HG02763 (cell line): ENCODE data around the gene TAX1BP1.

Source experiments
- ATAC-seq: cut with Tn5 transposase; IDR thresholded peaks from one replicate; pipeline ENCODE4 v1.9.1; 2021; ENCODE audit warnings: mild to moderate bottlenecking, moderate library complexity; ENCODE audit not compliant: unreplicated experiment

The TAX1BP1 gene

GRCh38 chr7:27777662-27778061 lies 37.7 kb downstream of the TAX1BP1 start:
- ATAC-seq: no peak

DNA sequence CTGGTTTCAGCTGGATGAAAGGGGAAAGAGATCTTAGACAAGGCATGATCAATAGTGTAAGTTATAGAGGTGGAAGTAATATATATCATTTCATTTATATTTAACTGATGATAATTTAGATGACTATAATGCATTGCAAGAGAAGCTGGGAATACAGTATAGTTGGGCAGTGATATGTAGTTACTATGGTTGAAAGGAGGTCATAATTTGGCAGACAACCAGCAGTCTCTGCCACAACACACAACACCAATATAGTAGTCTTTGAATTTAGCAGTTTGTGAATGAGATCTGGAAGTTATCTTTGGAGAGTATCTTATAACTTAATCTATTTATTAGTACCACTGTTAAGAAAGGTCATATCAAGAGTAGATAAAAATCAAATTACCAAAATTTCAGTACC lies 39.9 kb downstream of the TAX1BP1 start:
- no peak for ATAC-seq

DNA sequence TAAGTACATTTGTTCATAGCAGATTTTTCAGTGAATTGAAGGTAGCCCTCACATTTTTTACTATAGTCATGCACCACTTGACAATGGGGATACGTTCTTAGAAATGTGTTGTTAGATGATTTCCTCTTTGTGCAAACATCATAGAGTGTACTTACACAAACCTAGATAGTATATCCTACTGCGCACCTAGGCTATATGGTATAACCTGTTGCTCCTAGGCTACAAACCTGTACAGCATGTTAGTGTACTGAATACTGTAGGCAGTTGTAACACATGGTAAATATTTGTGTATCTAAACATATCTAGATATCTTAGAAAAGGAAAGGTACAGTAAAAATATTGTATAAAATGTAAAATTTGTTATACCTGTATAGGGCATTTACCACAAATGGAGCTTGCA lies 41.2 kb downstream of the TAX1BP1 start:
- no peak for ATAC-seq

DNA sequence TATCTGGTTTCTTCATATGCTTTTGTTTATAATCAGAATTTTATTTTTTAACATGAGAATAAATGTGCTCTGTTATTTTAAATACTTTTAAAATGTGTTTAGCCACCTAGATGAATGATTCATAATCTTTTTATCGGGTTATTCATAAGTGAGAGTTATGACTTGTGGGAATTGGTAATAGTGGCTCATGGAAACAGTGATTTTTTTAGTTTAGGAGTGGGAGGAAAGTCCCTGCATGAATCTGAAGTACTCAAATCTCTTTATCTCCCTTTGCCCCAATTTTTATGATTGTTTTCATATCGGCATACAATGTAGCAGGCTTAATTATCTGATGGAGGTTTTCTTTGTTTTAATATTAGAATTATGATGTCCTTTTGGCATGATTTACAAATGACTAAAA lies 42.9 kb downstream of the TAX1BP1 start:
- no peak for ATAC-seq

DNA sequence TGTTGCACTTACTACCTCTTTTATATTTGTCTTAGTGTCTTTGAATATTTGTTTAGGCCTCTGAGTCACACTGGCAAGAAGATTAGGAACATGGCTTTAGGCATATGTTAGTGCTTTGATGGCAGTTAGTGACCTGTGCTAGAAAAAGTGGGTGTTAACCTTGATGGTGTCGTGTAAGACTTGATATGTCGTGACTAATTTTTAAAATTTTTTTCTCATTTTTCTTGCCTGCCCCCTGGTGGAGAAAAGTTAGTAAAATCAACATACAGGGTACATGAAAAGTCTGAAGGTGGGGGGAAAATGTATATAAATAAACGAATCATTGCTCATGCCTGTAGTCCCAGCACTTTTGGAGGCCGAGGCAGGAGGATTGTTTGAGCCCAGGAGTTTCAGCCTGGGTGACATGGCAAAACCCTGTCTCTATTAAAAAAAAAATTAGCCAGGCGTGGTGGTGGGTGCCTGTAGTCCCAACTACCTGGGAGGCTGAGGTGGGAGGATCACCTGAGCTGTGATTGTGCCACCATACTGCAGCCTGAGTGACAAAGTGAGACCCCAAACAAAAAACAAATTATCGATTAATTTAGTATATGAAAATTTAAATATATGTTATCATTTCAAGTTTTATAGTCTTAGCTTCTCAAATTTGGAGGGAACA lies 44.6 kb downstream of the TAX1BP1 start:
- no peak for ATAC-seq

DNA sequence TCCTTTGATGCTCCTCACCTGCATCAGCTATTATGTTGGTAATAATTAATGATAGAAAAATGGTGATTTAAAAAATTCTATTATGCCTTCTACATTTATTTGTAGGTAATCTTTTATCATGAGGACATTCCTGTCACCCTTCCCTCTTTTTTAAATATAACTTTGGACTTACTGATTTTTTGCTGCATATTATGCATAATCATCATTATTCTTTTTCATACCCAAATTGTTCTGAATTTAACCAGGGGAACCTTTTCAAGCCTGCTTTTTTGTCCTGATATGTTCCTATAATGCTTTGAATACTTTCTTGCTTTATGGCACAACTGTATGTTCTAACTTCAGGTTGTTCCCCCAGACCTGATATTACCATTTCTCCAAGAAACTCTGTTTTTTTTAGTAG lies 48.5 kb downstream of the TAX1BP1 start:
- ATAC-seq: no peak

- ATAC-seq: no peak
Observed at GRCh38 chr7:27793780-27794179, 53.8 kb downstream of the TAX1BP1 start.

DNA sequence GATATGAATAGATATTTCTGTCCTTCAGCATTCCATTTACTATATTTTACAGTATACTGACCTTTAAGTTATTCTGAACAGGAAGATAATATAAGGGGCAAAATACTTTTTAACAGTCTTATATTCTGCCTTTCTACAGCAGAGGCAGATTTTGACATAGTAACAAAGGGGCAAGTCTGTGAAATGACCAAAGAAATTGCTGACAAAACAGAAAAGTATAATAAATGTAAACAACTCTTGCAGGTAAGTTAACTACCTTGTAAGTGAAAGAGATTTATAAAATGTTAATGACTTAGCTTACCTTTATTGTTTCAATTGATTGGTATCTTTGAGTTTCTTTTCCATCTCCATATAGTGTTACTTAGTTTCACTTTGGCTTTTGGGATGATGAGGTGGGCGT lies 56.0 kb downstream of the TAX1BP1 start:
- no peak for ATAC-seq

DNA sequence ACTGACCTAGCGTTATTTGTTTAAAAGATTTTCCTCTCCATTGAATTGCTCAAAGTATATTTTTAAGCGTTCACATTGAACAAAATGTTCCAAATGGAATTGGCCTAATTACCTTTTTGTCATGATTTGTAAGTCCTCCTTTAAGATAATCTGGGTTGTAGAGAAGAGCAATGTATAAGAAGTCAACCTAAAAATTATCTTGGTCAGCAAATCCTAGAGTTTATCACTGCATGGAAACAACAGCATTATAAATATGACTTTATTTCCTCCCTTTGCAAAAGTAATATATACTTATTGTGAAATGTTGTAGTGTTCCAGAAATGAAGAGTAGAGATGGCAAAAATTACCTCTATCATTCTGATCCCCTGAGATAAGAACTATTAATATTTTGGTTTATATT lies 59.2 kb downstream of the TAX1BP1 start:
- ATAC-seq: no peak

- ATAC-seq: no peak
Observed at GRCh38 chr7:27802999-27803398, 63.0 kb downstream of the TAX1BP1 start.

GRCh38 chr7:27804139-27804538 lies 64.2 kb downstream of the TAX1BP1 start:
- ATAC-seq: no peak

GRCh38 chr7:27808626-27809025 lies 68.7 kb downstream of the TAX1BP1 start:
- no peak for ATAC-seq

- ATAC-seq: no peak
Observed at GRCh38 chr7:27810186-27810585, 70.2 kb downstream of the TAX1BP1 start.

DNA sequence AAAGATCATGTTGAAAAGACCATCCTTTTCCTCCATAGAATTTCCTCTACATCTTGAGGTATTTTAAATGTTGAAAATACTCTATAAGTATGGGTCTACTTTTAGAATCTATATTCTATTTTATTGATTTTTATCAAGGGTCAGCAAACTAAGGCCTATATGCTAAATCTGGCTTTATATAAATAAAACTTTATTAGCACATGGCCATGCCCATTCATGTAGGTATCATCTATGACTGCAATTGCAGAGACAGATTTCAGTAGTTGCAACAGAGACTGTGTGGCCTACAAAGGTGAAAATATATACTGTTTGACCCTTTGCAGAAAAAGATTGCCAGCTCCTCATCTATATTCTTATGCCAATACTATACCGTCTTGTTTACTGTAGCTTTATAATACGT lies 72.7 kb downstream of the TAX1BP1 start:
- no peak for ATAC-seq

GRCh38 chr7:27822245-27822644 lies 82.3 kb downstream of the TAX1BP1 start:
- ATAC-seq: no peak

DNA sequence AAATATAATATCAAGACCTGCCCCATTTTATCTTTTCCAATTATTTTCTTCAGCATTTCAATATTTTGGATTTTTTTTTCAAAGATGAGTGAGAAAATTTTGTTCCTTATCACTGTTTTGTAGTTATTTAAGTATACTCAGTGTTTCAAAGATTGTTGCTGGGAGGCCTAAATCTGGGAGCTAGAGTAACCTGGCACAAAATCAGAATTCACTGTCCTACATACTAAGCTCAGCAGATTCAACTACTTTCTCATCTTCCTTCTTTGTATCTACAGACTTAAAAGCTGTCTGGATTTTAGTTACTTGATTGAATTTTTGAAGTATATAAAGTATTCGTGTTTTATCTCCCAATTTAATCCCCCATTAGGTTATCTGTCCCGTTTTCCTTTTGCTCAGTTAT lies 85.9 kb downstream of the TAX1BP1 start:
- no peak for ATAC-seq

GRCh38 chr7:27826357-27826756 lies 86.4 kb downstream of the TAX1BP1 start:
- ATAC-seq: no peak

DNA sequence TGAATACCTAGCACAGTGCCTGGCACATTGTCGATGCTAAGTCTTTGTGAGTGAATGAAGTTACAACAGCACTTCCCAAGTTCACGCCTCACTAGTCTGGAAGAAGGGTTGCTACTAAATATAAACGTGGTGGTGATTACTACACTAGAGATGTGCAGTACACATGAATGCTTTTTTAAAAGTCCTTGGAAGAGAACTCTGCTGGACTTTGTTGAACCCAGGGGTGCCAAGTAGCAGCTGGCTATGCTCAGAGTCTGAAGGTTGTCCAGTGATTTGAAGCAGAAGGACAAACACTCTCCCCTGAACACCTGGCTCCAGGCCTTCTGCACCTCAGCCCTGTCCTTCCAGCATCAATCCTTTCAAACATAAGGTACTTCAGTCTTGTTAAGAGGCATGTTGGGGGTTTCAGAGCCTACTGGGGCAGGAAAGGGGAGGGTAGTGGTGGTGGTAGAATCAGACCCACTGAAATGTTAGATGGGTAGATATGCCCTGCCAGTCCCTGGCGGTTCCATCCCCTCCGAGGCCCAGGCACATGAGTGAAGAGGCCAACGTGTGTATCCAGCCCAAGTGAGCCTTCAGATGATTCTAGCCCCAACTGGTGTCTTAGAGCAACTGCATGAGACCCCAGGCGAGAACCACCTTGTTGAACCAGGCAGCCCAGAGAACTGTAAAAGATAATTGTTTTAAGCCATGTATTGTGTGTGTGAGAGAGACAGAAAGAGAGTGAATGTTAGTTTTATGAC lies 94.4 kb downstream of the TAX1BP1 start:
- no peak for ATAC-seq

DNA sequence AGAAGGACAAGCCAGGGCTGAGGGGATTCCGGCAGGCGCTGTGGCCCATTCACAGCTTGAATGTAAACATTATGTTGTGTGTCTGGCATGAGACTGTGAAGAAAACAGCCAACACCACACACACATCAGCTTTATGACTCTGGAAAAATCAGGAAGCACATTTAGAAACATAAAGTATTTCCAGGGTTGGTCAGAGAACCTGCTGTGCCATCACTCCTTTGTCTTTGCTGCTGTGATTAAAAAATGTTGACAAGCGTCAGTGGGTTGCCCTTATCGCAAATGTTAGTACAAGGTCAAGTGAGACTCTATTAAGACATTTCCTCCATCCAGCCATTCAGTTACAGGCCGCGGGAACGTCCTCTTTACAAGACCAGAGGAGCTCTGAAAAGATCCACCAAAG lies 95.4 kb downstream of the TAX1BP1 start:
- no peak for ATAC-seq

DNA sequence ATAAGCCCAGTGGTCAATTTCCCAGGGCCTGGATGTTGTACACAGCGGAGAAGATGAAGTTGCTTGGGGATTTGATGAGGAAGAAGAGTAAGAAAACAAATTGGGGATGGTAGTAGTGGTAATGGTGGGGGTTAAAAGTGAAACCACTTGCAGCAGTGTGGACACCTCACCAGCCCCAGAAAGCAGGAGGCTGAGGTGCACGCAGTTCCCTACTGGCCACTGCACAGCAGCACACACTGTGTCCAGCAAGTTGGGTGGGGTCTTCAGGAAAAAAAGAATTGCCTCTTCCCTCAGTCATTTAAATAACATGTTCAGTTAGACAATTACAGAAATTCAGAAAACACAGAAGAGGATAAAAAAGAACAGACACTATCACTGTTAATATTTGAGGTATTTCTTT lies 96.6 kb downstream of the TAX1BP1 start:
- no peak for ATAC-seq

DNA sequence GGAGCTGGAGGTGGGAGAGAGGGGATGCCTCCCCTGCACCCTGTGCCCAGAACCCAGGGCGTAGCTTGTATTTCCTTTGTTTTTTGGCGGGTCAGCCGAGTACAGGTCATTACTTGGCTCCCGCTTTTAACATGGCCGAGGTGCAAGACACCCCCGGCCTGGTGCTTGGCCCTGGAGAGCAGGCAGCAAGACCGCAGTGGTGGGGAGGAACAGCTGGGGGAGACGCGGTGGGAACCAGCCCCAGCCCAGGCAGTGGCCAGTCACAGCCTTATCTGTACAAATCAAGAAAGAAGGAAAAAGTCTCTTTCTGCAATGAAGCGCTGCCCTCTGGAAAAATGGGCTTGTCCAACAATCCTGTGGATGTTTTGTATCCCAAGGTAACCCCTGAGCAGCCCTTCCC lies 99.1 kb downstream of the TAX1BP1 start:
- no peak for ATAC-seq

DNA sequence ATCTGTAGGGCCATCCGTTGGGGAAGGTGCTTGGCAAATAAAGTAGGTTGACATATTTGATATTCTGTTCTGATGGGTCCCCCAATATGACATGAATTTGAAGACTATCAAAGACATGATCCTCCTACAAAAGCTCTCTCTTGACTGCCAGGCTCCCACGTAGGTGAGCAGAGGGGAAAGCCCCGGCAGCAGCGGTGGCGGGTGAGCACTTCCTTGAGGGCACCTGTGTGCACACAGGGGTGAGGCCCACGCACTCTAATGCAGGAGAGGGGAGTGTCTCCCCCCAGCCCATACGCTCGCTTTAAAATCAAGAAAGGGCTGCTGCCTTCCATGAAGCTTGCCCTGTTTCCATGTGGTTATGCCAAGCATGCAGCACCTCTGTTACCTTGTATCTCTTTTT lies 100.4 kb downstream of the TAX1BP1 start:
- ATAC-seq: no peak
